GM19193 (cell line): ENCODE data around the gene KLF7.
A peak's percentile ranks its signal among the peaks of the same experiment; 100 is the strongest.

Experiments
- POLR2A ChIP-seq: IDR thresholded peaks from 4 replicates; pipeline ENCODE4 v1.6.1; 2011; ENCODE audit not compliant: insufficient read depth, insufficient read length; ENCODE audit errors: extremely low read depth

The KLF7 gene

DNA sequence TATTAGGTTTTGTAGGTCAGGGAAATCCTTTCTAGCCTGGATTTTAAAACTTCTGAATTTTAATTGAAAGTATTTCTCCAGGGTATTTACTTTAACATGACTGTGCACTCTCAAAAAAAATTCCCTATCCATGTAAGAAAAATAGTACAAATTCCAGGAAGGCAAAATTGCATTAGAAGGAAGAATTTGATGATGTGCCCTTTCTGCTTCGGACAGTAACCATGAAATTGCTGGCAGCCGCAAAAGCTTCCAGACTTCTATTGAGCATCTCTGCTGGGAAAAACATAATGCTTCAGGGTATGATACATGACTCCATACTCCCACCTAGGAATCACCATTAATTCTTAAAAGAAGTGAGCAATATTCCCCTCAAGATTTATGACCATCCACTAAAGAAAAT, 17.2 kb upstream of the KLF7 start:
- no peak for TF ChIP-seq POLR2A

DNA sequence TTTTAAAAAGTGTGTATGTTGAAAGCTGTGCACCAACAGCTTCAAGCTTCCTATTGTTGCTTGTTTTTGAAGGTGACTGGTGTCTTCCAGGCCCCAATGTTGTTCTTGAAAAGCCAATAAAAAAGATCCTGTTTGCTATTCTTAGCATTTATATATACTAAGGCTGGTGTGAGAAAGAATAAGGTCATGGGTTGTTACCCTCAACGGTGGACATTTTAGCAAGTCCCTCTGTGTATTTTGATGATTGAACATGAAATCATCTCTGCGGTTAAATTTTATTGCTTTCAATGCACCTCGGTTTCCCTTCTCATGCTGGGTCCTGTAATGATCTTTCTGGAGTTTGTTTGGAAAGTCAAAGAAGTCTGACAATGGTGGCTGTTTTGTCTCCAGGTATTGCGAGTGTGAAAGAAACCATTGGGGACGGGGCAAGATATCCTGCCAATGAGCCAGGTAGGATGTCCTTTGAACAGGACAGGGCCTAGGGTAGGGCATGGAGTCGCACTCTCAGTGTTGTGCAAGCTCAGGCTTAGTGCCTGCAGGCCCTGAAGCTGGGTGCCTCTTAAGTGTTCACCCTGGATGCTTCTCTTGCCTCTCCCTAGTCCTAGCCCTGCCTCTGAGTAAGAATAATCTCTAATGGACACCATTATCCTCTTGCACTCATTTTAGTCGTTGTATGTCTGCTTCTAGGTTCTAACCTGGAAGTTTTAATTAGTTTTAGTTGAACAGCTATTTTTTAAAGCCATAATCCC, 16.0 kb upstream of the KLF7 start:
- TF ChIP-seq POLR2A, result no peak

DNA sequence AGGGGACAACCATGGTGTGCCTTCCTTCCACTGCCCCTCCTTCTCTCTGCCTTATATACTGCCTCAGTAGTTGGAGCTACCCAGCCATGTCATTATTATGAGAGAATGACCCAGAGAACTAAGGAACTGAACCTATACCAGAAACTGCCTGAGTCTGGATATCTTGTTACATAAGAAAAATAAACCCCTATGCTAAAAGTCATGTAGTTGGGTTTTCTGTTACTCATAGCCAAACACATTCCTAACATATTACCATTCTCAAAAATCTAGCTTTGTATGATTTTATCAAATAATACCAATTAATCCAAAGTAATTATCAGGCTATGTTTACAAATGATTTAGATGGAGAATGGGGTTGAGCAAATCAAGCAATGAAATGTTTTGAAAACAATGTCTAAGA, 15.0 kb upstream of the KLF7 start:
- TF ChIP-seq POLR2A, result no peak

DNA sequence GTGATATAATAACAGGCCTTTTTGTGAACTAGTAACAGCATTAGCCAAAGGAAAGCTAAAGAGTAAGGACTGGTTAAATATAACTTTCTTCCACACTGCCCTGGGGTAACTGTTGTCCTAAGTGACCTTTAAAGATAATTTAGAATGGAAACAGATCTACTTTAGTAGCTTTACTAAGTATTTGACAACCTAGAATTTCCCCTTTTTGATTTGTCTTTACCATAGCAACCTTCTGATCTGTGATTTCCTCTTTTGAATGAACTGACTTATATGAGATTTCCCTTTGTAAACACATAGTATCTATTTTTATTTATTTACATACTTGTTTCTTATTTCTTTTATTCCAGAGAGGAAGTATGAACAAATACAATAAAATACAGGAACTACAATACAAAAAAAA, 10.5 kb upstream of the KLF7 start:
- TF ChIP-seq POLR2A, result no peak

DNA sequence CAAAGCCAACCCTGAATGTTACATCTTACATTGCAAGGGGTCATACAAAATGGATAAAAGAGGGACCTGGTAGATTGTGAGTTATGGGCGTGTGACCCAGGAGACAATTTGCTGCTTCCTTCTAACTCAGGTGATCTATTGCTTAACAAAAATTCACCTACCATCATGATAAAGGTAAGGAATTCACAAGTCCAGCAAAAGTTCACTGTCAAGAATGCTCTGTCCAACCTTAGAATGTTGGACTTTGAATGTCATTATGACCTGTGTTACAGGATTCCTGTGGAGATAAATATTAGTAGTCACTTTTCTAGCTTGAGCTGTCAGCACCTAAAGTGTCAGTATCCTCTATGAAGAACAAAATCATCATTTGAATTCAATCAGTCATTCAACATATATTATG, 7.9 kb upstream of the KLF7 start:
- TF ChIP-seq POLR2A, result no peak

DNA sequence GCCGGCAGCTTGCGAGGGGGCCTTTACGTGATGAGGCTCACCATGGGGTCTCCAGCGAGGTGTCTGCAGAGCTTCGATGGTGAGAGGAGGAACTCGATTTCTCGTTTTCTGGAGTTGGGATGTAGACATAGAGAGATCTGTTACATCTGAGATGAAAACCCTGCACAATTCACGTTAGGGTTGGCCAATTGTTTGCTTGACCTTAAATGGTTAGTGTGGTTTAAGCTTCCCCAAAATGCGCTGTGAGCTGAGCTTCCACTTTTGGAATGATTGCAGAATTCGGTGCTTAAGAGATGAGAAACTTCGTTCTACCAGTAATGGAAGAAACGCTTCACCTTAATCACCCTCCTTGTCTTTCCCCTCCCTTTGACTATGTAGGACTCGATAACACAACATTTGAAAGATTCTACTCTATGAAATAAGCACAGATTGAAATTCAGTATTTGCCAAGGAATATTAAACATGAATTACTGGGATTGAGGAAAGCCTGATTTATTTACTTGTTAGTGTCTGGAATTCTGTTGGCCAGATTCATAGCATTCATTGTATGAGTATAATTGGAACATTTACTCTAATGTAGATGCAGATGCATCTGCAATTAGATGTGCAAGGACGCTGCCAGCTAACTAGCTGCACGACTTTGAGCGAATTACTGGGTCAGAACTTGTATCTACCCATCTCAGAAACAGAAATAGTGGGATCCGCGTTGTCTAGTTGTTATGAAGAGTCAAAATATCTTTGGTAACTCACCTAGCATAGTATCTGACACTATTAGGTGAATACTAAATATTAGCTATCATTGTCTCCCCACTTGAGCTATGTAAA, 1.6 kb upstream of the KLF7 start:
- TF ChIP-seq POLR2A, result no peak

DNA sequence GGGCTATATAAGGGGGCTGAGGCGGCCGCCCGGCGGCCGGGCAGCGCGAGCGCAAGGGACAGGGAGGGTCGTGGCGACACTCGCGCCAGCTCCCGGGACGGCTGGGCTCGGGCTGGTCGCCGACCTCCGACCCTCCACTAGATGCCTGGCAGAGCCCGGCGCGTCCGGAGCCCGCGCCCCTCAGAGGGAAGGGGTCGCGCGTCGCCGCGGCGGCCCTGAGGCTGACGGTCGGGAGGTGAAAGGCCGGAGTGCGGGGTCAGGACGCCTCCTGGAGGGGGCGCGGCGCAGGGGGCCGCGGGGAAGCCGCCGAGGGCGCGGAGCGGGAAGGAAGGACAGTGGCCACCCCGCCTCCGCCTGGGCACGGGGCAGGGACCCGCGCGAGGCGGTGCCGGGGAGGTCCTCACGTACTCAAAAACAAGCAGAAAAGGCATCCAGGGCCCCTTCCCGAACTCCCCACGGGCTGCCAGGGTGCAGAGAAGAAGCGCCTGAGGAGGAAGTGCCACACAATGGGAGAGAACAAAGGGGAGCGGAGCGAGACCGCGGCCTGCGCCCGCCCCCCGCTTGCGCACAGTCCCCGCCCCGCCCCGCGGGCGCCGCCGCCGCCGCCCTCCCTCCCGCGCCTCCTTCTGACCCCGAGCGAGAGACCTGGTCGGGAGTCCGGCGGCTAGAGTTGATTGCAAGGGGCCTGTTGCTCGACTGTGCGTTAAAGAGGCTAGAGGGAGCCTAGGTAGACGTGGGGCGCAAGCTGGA, 776 bp upstream of the KLF7 start:
- TF ChIP-seq POLR2A, result peak; percentile 97

DNA sequence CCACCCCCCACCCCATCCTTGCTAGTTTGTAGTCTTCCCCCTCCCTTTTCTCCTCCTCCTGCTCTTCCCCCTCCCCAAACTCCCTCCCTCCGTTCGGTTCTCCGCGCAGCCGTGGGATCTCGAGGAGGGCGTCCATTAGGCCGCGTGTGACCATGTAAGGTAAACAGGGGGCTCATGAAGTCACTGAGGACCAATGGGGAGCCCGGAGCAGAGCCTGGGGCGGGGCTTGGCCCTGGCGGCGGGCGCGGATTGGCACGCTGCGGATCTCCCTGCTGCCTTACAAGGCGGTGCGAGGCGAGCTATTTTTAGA, 246 bp upstream of the KLF7 start:
- no peak for TF ChIP-seq POLR2A

DNA sequence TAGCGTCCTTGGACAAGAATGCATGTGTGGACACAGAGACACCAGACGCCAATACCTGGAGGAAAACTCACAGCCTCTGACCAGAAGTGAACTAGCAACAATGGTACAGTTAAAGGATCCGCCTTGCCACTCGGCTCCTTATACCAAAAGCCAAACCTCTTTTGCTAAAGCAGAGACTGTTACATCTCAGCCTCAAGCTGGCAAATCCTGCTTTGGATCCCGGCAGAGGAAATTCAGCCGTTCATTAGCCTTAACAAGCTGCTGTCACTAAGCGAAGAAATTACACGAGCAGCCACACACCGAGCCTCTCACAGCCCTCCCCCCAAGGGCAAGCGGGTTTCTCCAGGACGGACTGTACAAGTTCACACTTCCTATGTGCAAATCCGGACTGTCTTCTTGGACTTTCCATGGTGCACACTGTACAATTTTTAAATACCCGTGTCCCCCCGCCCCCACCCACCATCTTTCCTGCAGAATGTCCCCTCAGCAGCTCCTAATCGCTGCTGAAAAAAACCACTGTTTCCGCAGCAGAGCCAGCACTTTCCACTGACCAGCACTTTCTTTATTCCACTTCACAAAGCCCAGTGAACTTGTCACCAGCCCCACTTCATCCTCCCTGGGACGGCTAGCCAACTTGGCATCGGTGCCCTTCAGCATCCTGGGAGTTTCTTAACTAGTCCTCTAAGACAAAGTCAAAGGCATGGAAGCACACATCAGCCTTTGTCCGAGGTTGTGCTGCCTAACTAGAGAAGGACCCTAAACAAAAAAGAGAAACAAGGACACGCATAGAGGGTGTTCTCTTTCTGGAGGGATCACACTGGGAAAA, 1.5 kb downstream of the KLF7 start:
- TF ChIP-seq POLR2A, result no peak

DNA sequence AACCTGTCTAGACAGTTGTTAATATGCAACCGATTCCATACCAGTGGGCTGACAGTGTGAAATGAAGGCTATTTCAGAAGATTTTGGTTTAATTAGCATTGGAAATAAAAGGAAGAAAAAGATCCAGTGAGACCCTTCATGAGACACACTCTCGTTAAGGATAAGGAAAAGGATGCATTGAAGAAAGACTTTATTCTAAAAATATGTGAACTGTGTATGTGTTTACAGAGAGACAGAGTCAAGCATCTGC, 2.1 kb downstream of the KLF7 start:
- no peak for TF ChIP-seq POLR2A

DNA sequence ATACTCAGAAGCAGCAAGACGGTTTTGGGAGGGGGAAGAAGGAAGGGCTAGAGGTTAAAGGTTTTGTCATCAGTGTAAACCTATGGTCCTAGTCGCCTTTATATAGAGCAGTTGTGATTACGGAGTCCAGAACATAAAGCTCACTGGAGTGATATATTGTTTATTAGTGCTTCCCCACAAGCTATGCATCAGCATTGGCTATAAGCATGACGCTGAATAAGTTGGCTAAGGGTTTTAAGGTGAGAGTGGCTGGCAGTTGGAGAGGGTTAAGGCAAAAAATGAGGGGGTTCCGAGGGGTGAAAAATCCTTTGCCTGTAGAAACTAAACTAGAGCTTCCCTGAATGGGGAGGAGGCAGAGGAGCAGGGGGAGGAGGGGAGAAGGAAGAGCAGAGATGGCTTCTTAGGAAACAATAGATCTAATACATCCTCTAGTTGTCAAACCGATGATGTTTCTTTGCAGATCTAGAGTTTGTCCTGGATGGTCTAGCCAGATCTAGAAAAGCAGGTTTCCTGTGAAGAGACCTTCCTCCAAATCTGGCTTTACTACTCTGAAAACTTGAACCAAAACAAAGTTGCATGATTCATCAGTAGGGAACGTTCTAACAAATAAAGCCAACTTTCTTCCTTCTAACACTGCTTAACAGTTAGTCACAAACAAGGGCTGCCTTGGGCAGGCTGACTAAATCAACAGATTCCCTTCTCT, 2.5 kb downstream of the KLF7 start:
- no peak for TF ChIP-seq POLR2A

DNA sequence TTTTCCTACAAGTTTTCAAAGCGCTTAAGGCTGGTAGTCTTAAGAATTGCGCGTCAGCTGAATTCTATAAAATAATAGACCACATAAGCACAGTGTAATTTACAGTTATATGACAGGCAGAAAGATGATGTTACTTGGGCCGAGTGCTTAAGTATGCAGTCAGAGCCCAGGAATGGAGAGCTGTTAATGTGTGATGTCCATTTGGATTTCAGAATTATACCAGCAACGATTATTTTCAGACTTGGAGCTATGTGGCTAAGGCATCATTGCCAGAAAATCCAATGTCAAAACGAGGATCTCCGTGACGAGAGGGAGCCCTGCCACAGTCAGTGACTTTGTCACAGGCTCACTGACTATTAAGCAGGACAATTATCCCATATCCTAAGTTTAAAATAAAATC, 3.4 kb downstream of the KLF7 start:
- no peak for TF ChIP-seq POLR2A

DNA sequence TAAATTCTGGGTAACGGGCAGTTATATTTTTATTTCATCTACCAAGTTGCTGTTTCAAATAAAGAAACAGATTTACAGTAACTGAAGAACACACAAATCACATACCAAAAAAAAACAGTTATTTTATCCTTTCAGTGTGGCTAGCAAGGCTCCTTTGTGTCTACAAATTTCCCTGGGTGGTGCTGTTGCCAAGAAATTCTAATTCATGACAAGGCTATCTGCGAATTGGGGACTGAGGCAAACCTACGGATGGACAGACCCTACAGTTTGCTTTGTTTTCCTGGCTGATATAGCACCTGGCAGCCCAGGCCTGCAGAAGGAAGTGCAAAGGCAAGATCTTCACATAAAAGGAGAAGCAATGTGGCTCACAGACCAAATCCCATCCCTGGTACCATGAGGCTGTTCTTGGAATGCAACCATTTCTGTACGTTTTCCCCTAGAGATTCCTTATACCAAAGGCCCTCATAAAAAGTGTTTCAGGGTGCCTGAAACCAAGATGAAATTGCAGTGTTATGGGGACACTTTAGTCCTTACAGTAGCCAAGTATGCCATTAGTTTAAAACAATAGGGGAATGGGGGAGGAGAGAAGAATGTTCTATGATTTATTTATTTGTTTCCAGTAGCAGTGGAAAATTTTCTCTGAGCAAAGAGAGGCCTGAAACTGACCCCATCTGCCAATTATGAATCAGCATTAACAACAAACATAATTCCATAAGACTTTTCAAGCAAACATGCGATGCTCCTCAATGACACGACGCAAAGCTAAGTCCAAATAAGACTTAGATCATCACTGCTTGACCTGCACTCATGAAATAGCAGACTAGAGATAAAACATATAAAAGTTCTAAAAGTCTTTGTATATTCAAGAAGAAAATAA, 4.3 kb downstream of the KLF7 start:
- TF ChIP-seq POLR2A, result no peak

DNA sequence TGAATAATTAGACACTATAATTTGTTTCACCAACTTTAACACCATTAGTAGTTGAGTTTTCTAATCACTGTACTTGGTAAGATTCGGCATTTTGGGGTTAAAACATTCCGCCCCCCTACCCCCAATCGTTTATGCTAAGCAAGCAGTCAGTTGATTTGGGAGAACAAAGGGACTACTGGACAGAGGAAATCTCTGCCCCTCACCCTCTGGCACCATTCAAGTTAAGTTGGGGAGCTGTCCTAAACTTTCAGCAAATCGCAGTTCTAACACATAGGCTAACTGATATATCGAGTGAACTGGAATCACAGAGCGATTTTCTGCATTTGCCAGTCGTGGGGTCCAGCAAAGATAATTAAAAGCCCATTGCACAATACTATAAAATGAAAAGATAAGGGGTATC, 5.6 kb downstream of the KLF7 start:
- TF ChIP-seq POLR2A, result no peak
